Esophagus squamous epithelium (tissue), 4 donors: ENCODE data around the gene KCNMA1.

Experiments used
- CTCF ChIP-seq, 6 experiments: fragments of 450-650 bp in 4 of 6; fragments of 200-600 bp in 2 of 6; sonication (generic) in 2 of 6; IDR thresholded peaks; one replicate each; pipeline ENCODE4 v1.5.1; 2016 to 2019; ENCODE audit warnings: antibody characterized with exemption in 6 of 6, mild to moderate bottlenecking in 4 of 6, moderate library complexity in 4 of 6
- POLR2A ChIP-seq, 4 donors: fragments of 450-650 bp; IDR thresholded peaks; one replicate each; pipeline ENCODE4 v1.6.1; 2017; ENCODE audit warnings: antibody characterized with exemption in 4 of 4, mild to moderate bottlenecking in 4 of 4, moderate library complexity in 3 of 4

GRCh38 chr10:76866841-76867586, 770.6 kb downstream of the KCNMA1 start:
- no peak for TF ChIP-seq CTCF (IDR thresholded peaks at IDR 0.05)
- TF ChIP-seq POLR2A (IDR thresholded peaks at IDR 0.05): no peak
